Left hindlimb (tissue), 1 donor: ENCODE results near the gene CEP70.
"Not testable (repeated sequence)": the region's sequence is repeated elsewhere in the genome, so short reads cannot be mapped to it uniquely, and the experiment has no call there.

Experiments
- DNase-seq: peaks from one replicate; pipeline ENCODE4 v3.0.0-alpha.2; 2018

The CEP70 gene

DNA sequence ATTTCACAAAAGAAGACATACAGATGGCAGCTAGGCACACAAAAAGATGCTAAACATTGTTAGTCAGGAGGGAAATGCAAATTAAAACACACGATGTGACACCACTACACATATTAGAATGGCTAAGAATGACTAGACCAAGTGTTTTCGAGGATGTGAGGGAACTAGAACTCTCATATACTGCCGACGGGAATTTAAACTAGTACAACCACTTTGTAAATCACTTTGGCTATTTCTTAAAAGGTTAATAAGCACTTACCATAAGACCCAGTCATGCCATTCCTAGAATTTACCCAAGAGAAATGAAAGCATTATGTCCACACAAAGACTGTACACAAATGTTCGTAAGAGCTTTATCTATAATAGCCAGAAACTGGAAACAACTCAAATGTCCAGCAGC lies 5.6 kb downstream of the CEP70 start:
- DNase-seq, result no peak

- DNase-seq, result no peak
Observed at GRCh38 chr3:138587374-138587773, 6.7 kb downstream of the CEP70 start.

DNA sequence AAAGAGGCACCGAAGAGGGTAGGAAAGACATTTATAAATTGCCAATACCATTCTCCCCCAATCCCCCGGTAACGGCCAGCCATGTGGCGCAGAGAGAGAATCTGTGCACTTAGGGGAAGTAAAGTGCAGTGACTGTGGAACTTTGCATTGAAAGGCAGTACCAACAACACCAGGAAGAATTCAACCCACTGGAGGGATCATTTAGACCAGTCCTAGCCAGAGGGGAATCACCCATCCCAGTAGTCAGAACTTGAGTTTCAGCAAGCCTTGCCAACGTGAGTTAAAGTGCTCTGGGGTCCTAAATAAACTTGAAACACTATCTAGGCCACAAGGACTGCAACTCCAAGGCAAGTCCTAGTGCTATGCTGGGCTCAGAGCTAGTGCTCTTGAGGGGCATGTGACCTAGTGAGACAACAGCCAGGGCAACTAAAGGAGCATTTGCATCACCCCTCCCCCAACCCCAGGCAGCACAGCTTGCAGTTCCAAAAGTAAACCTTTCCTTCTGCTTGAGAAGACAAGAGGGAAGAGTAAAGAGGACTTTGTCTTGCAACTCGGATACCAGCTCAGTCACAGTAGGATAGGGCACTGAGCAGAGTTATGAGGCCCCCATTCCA lies 15.0 kb downstream of the CEP70 start:
- DNase-seq, result no peak

GRCh38 chr3:138578141-138578540 lies 15.9 kb downstream of the CEP70 start:
- no peak for DNase-seq

DNA sequence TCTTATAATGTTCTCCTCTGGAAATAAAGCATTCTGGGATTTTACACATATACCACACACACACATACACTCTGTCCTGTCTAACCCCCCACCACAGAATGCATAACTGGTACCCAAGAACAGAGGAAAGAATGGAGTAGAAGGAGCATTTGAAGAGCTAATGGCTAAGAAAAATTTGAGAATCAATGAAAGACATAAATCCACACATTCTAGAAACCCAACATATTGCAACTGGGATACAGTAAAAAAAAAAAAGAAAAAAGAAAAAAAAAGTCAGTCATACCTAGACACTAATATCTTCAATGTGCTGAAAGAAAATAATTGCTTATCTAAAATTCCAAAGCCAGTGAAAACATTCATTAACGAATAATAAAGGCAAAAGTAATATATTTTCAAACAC lies 20.9 kb downstream of the CEP70 start:
- no peak for DNase-seq

- not testable (repeated sequence) for DNase-seq
Observed at GRCh38 chr3:138569624-138570023, 24.4 kb downstream of the CEP70 start.

DNA sequence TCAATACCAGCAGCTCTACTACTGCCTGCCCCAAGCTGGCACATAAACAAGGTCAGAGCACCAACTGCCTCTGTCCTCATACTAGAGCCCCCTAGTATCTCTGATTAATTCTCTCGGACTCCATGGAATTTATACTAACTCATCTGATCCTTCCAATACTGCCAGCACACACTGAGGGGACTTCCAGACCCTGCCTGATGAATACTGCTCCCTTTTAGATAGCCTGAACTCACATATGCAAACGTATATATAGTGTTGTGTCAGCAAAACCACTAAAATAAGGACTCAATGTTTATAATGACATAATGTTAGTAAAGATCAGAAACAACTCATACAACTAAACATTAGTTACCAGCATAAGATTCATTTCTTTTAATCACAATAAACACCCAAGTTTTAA lies 25.0 kb downstream of the CEP70 start:
- DNase-seq, result no peak

GRCh38 chr3:138567403-138567802 lies 26.7 kb downstream of the CEP70 start:
- DNase-seq, result no peak

- DNase-seq, result not testable (repeated sequence)
Observed at GRCh38 chr3:138566293-138566692, 27.8 kb downstream of the CEP70 start.

GRCh38 chr3:138562902-138563301 lies 31.2 kb downstream of the CEP70 start:
- not testable (repeated sequence) for DNase-seq

DNA sequence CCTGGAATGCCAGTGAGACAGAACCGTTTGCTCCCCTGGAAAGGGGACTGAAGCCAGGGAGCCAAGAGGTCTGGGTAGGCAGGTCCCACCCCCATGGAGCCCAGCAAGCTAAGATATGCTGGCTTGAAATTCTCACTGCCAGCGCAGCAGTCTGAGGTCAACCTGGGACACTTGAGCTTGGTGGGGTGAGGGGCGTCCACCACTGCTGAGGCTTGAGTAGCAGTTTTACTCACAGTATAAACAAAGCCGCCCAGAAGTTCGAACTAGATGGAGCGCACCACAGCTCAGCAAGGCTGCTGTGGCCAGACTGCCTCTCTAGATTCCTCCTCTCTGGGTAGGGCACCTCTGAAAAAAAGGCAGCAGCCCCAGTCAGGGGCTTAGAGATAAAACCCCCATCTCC lies 33.6 kb downstream of the CEP70 start:
- DNase-seq, result no peak

DNA sequence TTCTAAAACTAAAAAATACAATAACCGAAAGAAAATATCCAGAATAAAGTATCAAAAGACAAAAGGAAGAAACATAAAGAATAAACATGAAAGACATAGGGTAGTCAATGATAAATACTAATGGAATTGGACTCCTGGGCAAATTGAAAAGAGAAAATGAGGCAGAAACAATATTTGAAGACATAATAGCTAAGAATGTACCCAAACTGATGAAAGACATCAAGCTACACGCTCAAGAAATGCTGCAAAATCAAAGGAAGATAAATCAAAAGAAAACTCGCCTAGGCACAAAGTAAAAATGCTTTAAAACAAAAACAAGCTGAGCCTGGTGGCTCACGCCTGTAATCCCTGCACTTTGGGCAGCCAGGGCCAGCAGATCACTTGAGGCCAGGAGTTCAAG lies 34.9 kb downstream of the CEP70 start:
- DNase-seq, result no peak

DNA sequence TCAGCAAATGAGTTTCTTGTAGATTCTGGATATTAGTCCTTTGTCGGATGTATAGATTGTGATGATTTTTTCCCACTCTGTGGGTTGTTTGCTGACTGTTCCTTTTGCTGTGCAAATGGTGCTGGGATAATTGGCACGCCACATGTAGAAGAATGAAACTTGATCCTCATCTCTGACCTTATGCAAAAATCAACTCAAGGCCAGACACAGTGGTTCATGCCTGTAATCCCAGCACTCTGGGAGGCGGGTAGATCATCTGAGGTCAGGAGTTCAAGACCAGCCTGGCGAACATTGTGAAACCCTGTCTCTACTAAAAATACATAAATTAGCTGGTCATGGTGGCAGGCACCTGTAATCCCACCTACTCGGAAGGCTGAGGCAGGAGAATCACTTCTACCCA lies 39.3 kb downstream of the CEP70 start:
- not testable (repeated sequence) for DNase-seq

DNA sequence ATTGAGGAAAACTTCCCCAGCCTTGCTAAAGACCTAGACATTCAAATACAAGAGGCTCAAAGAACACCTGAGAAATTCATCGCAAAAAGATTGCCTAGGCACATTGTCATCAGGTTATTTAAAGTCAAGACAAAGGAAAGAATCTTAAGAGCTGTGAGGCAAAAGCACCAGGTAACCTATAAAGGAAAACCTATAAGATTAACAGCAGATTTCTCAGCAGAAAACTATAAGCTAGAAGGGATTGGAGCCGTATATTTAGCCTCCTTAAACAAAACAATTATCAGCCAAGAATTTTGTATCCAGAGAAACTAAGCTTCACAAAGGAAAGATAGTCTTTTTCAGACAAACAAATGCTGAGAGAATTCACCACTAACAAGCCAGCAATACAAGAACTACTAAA lies 43.1 kb downstream of the CEP70 start:
- not testable (repeated sequence) for DNase-seq

DNA sequence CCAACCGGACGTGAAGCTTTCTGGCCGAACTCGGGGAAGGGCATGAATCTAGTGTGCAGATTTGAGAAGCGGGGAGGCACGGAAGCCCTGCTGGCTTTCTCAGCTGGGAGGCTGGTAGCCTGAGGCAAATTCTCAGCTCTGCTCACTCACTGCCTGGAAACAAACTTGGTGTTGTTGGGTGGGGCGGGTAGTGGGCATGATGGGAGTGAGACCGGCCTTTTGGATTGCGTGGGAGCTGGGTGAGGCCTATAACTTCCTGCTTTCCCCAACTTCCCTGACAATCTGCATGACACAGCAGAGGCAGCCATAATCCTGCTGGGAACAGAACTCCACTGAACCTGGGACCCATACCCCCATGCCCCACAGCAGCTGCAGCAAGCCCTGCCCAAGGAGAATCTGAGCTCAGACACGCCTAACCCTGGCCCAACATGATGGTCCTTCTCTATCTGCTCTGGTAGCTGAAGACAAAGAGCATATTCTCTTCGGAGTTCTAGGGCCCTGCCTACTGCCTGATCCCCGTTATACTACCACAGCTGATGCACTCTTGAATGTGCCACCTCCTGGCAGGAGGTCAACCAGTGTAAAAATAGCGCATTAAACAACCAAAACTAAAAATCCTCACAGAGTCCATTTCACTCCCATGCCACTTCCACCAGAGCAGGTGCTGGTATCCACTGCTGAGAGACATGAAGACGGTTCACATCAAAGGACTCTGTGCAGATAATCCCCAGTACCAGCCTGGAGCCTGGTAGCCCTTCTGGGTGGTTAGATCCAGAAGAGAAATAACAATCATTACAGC lies 44.7 kb downstream of the CEP70 start:
- no peak for DNase-seq

GRCh38 chr3:138547342-138547975 lies 46.6 kb downstream of the CEP70 start:
- DNase-seq, result no peak

- no peak for DNase-seq
Observed at GRCh38 chr3:138544546-138544945, 49.5 kb downstream of the CEP70 start.

GRCh38 chr3:138542977-138543376 lies 51.1 kb downstream of the CEP70 start:
- no peak for DNase-seq

GRCh38 chr3:138539352-138539751 lies 54.7 kb downstream of the CEP70 start:
- no peak for DNase-seq

GRCh38 chr3:138521445-138521844 lies 72.6 kb downstream of the CEP70 start:
- DNase-seq, result not testable (repeated sequence)

DNA sequence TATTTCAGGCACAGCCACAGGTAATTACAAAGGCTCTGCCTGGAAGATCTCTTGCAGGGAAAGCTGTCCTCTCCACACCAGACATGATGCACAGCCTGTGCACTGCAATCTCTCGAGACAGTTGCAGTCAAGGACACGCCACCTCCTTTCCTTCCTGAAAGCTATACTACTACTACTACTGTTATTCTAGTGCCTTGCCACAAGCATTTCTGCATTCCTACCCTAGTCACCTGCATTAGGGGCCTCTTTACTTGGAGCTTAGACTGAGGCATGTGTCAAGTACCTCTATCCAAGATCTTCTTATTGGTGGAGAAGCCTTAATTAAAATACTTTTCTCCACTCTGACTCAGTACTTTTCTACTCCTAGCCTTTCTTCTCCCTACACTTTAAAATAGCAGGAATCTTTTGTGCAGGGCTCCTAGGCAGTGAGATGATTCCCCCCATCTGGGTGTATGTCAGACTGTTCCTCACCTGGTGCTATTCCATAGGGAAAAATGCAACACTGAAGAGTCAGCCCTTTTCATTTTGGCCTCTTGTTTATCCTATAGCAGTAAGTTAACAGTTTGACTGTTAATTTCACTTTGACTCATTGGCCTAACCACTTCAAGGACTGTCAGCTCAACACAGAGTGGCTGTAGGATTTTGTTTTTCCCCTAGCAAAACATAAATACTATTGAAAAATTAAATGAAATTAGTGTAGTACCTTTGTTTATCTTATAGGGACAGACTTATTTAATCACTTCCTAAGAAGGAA lies 80.8 kb downstream of the CEP70 start:
- no peak for DNase-seq

DNA sequence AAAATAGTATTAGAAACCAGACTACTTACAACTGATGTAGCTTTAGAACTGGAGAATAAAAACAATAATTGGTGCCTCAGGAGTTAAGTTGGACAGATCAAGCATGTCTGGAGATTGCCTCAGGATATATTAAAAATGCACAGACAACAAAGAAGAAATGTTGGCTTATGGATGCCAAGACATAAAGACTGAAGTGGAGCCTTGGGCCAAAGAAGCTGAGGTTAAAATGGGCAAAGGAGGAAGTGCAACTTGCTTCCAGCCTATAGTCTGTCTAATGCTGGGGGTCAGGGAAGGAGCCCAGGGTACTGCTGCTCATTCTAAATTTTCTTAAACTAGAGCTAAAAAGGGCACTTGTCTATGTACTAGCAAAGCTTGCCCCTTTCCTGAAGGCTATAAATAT lies 82.1 kb downstream of the CEP70 start:
- no peak for DNase-seq

GRCh38 chr3:138509586-138509985 lies 84.5 kb downstream of the CEP70 start:
- DNase-seq, result no peak
